Measurements from ENCODE around the gene G6PC3. TPM values are rescaled to one million over a fixed set of nuclear protein-coding genes. Genes with fewer than 3 reads are reported as not detected.

The G6PC3 gene
- total RNA-seq, 1 experiment from 2014 or later, result 99.6 TPM

DNA sequence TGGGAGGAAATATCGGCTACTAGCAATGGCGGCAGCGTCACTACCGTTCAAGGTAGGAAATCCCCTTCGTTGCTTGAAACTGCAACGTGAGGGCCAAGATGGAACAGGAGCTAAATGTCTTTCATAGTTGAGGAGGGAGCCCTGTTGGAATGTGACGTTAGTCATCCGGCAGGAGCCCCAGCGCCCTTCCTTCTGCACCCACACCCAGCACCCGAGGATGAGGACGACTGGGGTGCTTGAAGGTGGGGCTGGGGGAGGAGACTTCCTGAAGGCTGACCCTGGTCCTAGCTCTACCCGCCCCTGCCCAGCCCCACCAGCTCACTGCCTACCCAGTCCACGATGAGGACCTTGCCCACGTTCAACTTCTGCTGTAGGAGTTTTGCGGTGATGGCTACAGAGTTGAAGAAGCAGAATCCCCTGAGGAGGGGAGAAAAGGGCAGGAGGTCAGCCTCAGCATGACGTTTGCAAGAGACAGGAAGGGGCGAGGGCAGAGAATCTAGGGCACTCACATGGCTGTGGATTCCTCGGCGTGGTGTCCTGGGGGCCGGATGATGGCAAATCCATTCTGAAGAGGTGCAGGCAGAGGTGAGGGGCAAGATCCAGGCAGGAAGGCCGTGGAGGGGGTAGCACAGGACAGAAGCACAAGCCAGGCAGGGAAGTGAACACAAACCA, 11.9 kb downstream of the G6PC3 start:
- Mint-ChIP-seq H3K4me3 (ENCODE audit: low read depth, unreplicated experiment) (no peak overlapping the region), H3K4me1 (ENCODE audit: low read depth, unreplicated experiment) (peaks cover 9% of the 10 kb centered on the region), H3K27ac (ENCODE audit: unreplicated experiment) (no peak overlapping the region), H3K9me3 (ENCODE audit: low read depth, unreplicated experiment) (no peaks in the 10 kb centered on the region), H3K27me3 (ENCODE audit: unreplicated experiment) (no peaks in the 10 kb centered on the region), H3K36me3 (ENCODE audit: insufficient read depth, unreplicated experiment) (peaks cover 50% of the 10 kb centered on the region)
- TF ChIP-seq, protein P1, sequence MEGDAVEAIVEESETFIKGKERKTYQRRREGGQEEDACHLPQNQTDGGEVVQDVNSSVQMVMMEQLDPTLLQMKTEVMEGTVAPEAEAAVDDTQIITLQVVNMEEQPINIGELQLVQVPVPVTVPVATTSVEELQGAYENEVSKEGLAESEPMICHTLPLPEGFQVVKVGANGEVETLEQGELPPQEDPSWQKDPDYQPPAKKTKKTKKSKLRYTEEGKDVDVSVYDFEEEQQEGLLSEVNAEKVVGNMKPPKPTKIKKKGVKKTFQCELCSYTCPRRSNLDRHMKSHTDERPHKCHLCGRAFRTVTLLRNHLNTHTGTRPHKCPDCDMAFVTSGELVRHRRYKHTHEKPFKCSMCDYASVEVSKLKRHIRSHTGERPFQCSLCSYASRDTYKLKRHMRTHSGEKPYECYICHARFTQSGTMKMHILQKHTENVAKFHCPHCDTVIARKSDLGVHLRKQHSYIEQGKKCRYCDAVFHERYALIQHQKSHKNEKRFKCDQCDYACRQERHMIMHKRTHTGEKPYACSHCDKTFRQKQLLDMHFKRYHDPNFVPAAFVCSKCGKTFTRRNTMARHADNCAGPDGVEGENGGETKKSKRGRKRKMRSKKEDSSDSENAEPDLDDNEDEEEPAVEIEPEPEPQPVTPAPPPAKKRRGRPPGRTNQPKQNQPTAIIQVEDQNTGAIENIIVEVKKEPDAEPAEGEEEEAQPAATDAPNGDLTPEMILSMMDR (IDR thresholded peaks at IDR 0.05; ENCODE audit: unreplicated experiment), result no peak
- CTCF ChIA-PET, result interaction anchor here (1.2 to 2.4 kb wide), 5 partner anchors 10 to 85 kb away, joined by 4 to 43 read pairs (median 6); partner anchors contain the start of gene HDAC5
- DNase-seq, result no peak
- intact Hi-C loops (cut with micrococcal nuclease; ENCODE audit: unreplicated experiment), result loop anchor here (2.0 kb wide), 1 partner anchor 32 kb away; no protein-coding TSS in a partner anchor
- BruUV-seq (replicated peaks), result no TSS peak

DNA sequence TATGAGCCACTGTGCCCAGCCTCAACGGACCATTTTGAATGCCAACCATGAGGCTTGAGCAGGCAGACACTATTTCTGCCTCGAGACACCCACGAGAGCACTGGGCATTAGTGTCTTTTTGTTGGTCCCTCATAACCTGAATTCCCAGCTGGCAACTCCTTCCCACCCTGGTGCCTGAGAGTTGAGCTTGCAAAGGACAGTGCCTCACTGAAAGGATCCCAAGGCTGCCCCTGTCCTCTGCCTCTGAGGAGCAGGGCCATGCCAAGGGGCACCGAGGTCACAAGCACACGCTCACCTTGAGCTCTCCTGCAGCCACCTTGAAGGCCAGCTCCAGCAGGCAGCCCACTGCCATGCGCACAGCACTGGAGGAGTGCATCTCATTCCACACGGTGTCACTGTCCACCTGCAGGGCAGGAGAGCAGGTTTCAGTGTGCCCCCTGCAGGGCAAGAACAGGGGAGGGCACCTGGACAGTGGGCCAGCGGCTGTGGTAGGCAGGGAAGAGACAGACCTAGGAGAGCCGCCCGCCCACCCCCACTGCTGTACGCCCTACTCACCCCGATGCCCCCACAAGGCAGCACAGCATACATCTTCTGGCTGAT, 12.8 kb downstream of the G6PC3 start:
- TF ChIP-seq, protein P1 (IDR thresholded peaks at IDR 0.05; ENCODE audit: unreplicated experiment), result peak; percentile 91
- H3K36me3 Mint-ChIP-seq (ENCODE audit: insufficient read depth, unreplicated experiment), result peaks cover 50% of the 10 kb centered on the region
- BruUV-seq (replicated peaks), result no TSS peak
- peaks cover 13% of the 10 kb centered on the region for H3K4me1 Mint-ChIP-seq (ENCODE audit: low read depth, unreplicated experiment)
- peak; percentile 75 for DNase-seq
- H3K27ac Mint-ChIP-seq (ENCODE audit: unreplicated experiment), result no peak overlapping the region
- CTCF ChIA-PET, result interaction anchor here (0.6 to 2.4 kb wide), 14 partner anchors 9 to 262 kb away, joined by 3 to 43 read pairs (median 4); partner anchors contain the start of genes GRN, HDAC5 and LSM12
- H3K27me3 Mint-ChIP-seq (ENCODE audit: unreplicated experiment), result no peaks in the 10 kb centered on the region
- intact Hi-C loops (cut with micrococcal nuclease; ENCODE audit: unreplicated experiment), result loop anchor here (2.0 kb wide), 1 partner anchor 31 kb away; no protein-coding TSS in a partner anchor
- H3K9me3 Mint-ChIP-seq (ENCODE audit: low read depth, unreplicated experiment), result no peaks in the 10 kb centered on the region
- H3K4me3 Mint-ChIP-seq (ENCODE audit: low read depth, unreplicated experiment), result no peak overlapping the region

DNA sequence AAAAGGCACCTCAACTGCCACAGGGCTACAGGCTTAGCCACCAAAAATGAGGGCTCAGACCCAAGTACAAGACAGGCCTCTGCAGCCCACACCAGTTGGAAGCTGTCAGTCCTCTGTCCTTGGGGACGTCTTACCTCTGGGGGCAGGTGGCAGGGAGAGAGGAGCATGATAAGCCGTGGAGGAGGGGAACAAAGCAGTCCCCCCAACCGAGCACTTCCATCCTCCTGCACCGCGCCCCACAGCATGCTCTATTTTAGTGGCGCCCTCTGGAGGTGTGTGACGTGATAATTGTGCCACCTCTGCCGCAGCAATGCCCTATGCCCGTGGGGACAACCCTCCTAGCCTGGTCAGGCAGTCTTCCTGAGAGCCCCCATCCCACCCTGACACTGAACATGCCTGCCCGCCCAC, 13.6 kb downstream of the G6PC3 start:
- peaks cover 44% of the 10 kb centered on the region for H3K36me3 Mint-ChIP-seq (ENCODE audit: insufficient read depth, unreplicated experiment)
- peak; percentile 62 for DNase-seq
- TF ChIP-seq, protein P1 (IDR thresholded peaks at IDR 0.05; ENCODE audit: unreplicated experiment), result peak; percentile 77
- H3K27me3 Mint-ChIP-seq (ENCODE audit: unreplicated experiment), result no peaks in the 10 kb centered on the region
- intact Hi-C loops (cut with micrococcal nuclease; ENCODE audit: unreplicated experiment), result no loop called here
- no TSS peak for BruUV-seq (replicated peaks)
- H3K9me3 Mint-ChIP-seq (ENCODE audit: low read depth, unreplicated experiment), result no peaks in the 10 kb centered on the region
- no peak overlapping the region for H3K27ac Mint-ChIP-seq (ENCODE audit: unreplicated experiment)
- CTCF ChIA-PET, result interaction anchor here (0.6 to 2.4 kb wide), 12 partner anchors 10 to 651 kb away, joined by 3 to 43 read pairs (median 4); partner anchors contain the start of genes GRN and HDAC5
- H3K4me1 Mint-ChIP-seq (ENCODE audit: low read depth, unreplicated experiment), result peaks cover 13% of the 10 kb centered on the region
- H3K4me3 Mint-ChIP-seq (ENCODE audit: low read depth, unreplicated experiment), result no peak overlapping the region

DNA sequence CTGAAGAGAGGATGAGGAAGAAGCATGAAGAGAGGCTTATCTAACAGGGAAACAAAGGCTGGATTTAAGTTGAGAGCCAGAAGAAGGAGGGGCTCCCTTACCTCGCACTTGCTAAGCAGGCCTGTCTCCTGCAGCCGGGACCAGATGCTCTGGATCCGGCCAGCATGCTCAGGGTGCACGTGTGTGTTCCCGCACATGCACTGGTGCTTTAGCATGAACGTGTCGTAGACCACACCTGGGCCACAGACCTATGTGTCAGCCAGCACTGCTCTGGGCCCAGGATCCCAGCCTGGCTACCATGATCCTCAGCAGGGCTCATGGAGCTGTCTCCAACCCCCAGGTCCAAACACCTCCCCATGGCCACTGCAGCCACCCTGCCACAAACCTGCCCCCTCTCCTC, 14.4 kb downstream of the G6PC3 start:
- intact Hi-C loops (cut with micrococcal nuclease; ENCODE audit: unreplicated experiment), result no loop called here
- peaks cover 13% of the 10 kb centered on the region for H3K4me1 Mint-ChIP-seq (ENCODE audit: low read depth, unreplicated experiment)
- TF ChIP-seq, protein P1 (IDR thresholded peaks at IDR 0.05; ENCODE audit: unreplicated experiment), result no peak
- peaks cover 41% of the 10 kb centered on the region for H3K36me3 Mint-ChIP-seq (ENCODE audit: insufficient read depth, unreplicated experiment)
- CTCF ChIA-PET, result interaction anchor here (1.1 kb wide), 1 partner anchor 39 kb away, joined by 3 read pairs; the partner anchor contains the start of gene HDAC5
- no peak for DNase-seq
- H3K4me3 Mint-ChIP-seq (ENCODE audit: low read depth, unreplicated experiment), result no peak overlapping the region
- no peak overlapping the region for H3K27ac Mint-ChIP-seq (ENCODE audit: unreplicated experiment)
- no TSS peak for BruUV-seq (replicated peaks)
- no peaks in the 10 kb centered on the region for H3K27me3 Mint-ChIP-seq (ENCODE audit: unreplicated experiment)
- no peaks in the 10 kb centered on the region for H3K9me3 Mint-ChIP-seq (ENCODE audit: low read depth, unreplicated experiment)

Measured in Calu3 (cell line).